Measurements from ENCODE around the gene CLMP.
"Not testable (repeated sequence)": the region's sequence is repeated elsewhere in the genome, so short reads cannot be mapped to it uniquely, and the experiment has no call there.

Gene CLMP

DNA sequence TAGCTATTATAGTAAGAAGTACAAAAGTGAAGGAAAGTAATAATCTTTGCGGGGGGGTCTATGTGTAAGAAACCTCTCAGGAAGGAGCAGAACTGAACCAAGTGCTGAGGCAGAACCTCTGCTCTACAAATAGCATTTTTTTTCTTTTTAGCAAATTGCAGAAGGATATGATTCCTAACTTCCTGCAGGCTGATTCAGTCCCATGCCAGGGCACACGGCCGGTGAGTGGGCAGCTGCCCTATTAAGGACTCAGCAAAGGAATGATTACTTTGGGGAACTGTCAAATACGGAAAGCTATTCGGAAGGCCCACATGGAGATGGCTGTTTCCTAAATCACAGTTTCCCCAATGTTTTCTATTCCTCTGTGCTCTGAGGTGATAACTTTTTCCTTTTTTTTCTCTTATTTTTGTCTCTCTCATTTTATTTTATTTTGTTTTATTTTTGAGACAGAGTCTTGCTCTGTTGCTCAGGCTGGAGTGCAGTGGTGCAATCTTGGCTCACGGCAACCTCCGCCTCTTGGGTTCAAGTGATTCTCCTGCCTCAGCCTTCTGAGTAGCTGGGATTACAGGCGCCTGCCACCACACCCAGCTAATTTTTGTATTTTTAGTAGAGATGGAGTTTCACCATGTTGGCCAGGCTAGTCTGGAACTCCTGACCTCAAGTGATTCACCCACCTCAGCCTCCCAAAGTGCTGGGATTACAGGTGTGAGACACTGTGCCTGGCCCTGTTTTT lies 62.8 kb downstream of the CLMP start:
- DNase-seq = not testable (repeated sequence)

DNA sequence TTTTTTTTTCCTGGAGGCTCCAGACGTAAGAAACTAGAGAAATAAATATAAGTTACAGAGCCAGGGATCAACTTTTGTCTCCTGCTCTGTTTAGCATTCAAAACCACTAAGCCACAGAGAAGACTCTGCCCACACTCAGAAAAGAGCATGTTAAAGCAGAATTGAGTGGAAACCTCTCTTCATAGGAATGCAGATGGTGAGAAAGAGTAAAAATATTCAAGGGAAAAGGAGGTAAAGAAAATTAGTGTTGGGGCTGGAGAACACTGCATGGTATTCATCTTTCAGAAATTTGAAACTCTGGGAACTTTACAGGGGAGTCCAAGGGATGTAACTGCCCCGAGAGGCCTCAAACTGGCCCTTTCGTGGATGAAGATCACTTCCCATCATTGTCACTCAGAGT lies 65.1 kb downstream of the CLMP start:
- no peak for DNase-seq

DNA sequence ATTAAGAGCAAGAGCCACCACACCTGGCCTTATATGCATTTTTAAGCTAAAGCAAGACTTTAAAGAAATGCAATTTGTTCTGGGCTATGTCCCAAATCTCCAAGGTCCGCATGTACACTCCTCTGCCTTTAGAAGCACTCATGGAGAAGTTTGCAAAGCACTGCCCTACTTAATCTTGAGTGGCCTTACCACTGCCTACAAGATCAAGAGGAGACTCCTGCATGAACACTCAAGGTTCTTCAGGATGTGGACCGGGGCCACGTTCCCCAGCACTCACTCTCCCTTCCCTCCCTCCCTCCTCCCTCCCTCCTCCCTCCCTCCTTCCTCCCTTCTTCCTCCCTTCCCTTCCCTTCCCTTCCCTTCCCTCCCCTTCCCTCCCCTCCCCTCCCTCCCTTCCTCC lies 69.9 kb downstream of the CLMP start:
- DNase-seq = no peak

DNA sequence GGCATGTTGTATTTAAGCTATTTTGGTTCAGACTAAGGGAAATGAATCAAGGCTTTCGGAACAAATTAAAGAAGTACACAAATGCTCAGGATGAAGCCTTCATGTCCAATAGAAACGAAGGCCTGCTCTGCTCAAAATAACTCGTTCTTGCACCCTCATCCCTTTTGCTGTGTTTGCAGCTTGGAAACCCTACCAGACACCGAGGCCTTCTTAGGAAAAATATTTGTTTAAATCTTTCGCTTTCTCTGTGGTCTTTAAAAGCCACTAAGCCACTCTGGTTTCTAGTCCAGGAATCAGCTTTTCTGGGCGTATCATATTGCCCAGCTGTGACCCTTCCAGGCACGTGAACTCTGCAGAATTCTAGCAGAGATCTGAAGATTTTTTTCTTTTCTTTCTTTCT lies 72.2 kb downstream of the CLMP start:
- DNase-seq = no peak

DNA sequence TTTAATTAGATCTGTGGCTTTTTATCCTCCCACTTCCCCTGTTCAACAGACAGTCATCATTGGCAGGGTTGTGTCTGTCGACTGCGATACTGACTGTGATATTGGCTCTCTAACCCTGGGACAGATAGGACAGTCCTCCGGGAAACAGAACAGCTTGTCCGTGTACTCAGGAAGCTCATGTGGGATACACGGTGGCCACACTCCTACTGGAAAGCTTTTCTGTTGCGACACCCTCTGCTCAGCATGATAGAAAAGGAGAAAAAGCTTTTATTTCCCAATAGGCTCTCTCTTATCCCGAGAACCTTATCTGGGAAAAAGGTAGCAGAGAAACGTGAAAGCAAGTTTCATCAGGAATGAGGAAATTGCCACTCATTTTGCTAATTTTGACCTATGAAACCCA lies 72.7 kb downstream of the CLMP start:
- DNase-seq = no peak

DNA sequence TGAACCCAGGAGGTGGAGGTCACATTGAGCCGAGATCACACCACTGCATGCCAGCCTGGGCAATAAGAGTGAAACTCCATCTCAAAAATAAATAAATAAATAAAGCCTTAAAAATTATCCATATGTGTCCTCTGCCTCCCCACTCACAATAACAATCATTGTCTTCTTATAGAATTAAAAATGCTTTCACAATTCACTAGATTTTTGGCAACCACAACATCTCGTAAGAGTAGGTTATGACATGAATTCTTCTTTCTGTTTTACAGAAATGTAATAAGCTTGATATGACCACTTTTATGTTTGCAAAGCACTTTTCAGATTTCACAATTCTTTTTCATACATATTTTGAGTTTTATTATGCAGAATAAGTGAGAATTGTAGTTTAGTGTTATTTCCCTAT lies 78.6 kb downstream of the CLMP start:
- DNase-seq = no peak

DNA sequence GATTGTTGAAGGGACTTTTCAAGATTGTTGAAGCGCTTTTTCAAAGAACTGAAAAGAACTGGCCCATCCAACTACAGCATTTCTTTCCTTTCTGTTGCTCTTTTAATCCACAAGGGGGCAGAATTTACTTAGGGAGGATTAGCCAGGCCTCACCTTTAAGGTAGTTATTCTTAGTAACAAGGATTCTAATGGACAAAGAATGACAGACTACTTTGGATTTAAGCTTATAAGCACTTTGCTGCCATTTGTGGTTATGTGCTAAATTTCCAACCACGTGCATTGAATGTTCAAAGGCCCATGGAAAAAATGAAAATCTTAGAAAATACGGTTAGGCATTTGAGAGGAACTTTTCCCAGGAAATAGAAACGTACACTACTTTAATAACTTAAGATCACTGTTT lies 83.6 kb downstream of the CLMP start:
- peak; percentile 18 for DNase-seq

DNA sequence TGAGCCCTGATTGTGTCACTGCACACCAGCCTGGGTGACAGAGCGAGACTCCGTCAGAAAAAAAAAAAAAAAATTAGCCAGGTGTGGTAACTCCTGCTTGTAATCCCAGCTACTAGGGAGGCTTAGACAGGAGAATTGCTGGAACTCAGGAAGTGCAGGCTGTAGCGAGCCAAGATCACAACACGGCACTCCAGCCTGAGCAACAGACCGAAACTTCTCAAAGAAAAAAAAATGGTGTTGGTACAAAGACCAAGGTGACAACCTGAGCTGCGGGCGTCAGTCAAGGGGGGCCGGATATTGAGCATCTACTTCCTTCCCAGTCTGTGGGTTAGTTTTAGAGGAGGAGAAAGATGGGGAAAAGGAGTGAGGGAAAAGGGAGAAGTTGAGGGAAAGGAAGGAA lies 84.7 kb downstream of the CLMP start:
- DNase-seq = no peak

DNA sequence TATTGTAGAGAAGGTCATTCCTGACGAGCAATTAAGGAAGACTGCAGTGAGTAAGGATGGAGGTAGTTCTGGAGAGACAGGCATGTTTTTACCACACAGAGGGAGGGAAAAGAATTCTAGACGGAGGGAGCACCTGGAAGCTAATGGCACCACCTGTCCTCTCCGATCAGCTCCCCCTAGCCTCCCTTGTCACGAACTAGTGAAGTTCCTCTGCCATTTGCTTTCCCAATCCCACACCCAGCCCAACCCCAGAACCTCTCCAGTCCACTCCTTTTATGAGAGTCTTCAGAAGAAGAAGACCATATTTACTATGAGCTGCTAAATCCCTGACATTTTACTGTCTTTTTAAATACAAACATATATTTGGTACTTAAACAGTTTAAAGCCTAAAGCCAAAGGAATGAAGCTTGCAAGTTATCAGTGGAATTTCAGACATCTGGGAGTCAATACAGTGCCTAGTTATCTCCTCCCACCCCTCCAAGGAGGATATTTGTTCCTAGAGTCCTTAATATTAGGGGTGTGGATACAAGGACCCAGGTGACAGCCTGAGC lies 87.0 kb downstream of the CLMP start:
- no peak for DNase-seq

DNA sequence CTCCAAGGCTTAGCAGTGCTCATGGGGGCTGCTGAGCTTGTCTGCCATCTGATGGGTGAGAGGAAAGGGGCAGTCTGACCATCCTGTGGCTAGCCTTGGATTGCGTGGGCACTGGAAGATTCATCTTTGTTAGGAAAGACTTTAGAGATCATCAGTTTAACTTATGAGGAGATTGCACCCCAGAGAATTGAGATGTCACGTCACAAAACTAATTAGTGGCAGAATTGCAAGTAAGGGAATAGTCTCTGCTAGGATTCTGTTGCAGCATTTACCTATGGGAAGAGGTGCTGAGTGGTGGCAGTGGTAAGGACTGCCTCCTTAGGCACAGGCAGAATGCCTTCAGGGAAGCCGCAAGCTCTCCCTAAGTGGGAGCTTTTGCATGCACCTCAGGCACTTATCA lies 90.4 kb downstream of the CLMP start:
- DNase-seq = no peak

DNA sequence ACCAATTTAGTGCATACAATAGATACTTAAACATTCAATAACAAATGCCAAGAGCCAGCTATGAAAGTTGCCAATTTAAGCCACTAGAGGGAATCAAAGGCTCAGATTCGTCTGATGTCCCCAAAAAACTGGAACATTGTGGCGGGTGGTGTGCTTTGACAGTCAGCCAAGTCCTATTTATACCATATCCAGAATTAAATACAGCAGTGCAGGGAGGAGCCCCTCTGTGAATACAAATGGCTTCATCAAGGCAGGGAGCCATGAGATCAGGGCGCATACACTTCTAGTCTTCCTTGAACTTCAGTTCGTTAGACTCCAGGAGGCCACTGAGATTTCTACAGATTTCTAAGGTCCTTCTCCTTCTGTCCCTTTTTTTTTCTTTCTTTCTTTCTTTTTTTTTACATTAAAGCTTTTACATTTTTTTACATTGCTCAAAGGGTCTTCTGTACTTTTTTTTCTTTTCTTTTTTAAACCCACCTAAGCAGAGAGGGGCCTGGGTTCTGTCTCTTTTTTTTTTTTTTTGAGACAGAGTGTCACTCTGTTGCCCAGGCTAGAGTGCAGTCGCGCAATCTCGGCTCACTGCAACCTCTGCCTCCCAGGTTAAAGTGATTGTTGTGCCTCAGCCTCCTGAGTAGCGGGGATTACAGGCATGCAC lies 91.6 kb downstream of the CLMP start:
- DNase-seq = peak; percentile 55

DNA sequence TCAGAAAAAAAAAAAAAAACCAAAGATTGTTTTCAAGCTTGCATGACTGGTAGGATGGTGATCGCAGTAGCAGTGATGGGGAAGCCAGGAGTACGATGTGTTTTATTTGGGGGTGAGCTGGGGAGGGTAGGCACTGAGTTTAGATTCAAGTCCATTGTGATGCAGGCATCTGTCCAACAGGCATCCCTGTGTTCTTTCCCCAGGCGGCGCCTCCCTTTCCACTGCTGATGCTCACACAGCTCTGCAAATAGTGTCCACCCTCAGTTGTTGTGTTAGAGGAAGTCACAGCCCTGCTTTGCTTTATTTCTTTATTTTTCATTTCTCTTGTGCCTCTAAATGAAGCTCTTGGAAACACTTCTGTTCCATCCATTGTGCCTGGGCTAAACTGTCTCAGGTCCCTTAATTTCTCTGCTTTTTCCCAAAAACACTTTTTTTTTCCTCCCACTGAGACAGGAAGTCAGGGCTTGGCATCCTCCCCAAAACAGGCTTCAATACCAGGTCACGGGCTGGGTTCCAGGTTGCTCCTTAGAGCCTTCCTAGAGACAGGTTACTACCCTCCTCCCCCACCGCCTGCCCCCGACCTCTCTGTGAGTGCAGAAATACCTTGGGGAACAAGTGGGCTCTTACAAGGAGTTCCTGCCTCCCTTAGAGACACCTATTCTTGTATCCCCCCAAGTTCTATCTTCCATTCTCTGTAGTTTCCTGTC lies 94.5 kb downstream of the CLMP start:
- no peak for DNase-seq

DNA sequence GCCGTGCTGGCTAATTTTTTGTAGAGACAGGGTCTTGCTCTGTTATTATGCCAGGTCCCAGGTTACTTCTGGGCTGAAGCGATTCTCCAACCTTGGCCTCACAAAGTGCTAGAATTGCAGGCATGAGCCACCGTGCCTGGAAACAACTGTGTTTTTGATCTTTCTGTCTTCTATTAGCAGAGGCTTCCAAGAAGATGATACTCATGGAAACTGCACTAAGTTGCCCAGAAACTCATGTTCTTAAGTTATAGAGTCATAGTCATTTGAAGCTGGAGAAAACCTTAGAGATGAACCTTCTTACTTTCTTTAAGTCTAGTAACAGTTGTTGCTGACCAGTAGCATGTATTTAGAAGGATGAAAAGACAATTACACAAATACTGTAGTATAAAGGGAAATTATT lies 96.1 kb downstream of the CLMP start:
- no peak for DNase-seq

DNA sequence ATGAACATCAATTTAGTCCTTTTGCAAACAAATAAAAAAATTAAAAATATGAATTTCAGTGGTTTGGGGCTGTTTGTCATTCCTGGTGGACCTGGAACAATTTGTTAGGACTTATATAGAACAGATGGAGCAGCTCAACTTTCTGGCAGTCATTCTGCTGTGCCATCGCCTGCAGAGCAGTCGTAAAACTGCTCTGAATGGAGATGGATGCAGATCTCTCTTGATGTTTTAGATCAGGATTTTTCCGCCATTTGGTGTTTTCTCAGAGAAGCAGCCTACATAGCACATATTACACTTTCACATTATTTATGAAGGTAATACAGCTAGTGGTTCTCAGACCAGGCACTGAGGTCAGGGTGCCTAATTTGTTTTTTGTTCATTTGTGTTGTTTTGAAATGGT lies 101.3 kb downstream of the CLMP start:
- no peak for DNase-seq

DNA sequence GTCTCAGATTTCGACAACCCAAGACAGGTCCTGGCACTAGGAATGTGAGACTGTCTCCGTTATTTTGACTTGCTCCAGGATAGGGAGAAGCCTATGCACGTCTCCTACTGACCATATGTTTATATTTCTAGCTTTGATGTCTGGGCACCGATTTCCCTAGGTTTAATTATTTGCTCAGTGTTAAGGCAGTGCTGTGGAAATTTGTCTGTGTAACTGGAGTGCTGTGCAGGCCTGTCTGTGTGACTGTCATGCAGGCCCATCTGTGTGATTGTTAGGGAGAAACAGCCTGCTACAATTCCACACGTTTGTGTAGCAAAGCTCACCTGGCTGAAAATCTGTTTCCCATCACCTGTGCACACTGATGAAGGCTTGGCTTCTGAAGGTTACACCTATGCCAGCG lies 103.5 kb downstream of the CLMP start:
- DNase-seq = no peak

DNA sequence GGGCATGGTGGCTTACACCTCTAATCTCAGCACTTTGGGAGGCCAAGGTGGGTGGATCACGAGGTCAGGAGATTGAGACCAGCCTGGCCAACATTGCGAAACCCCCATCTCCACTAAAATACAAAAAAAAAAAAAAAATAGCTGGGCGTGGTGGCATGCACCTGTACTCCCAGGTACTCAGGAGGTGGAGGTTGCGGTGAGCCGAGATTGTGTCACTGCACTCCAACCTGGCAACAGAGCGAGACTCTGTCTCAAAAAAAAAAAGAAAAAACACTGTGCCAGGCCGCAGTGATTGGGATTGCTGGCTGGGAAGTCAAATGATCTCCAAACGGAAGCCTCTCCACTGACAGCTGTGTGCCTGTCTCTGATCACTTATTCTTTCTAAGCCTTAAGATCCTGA lies 104.9 kb downstream of the CLMP start:
- not testable (repeated sequence) for DNase-seq

DNA sequence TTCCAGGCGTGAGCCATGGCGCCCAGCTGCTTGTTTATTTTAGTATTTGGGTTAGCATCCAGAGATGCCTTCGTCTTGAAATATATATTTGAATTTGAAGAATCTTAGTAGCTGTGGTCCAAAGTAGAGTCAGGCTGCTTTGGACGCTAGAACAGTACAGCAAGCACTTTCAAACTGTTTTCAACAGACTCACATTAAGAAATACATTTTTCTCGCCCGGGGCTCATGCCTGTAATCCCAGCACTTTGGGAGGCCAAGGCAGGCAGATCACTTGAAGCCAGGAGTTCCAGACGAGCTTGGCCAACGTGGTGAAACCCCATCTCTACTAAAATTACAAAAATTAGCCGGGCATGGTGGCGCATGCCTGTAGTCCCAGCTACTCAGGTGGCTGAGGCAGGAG lies 106.2 kb downstream of the CLMP start:
- not testable (repeated sequence) for DNase-seq

DNA sequence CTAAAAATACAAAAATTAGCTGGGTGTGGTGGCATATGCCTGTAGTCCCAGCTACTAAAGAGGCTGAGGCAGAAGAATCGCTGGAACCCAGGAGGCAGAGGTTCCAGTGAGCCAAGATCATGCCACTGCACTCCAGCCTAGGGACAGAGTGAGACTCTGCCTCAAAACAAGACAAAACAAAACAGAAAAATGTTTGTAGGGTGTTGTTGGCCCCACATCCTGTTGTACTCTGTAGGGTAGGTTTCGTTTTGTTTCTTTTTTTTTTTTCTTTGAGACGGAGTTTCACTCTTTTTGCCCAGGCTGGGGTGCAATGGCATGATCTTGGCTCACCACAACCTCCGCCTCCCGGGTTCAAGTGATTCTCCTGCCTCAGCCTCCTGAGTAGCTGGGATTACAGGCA lies 107.4 kb downstream of the CLMP start:
- not testable (repeated sequence) for DNase-seq

DNA sequence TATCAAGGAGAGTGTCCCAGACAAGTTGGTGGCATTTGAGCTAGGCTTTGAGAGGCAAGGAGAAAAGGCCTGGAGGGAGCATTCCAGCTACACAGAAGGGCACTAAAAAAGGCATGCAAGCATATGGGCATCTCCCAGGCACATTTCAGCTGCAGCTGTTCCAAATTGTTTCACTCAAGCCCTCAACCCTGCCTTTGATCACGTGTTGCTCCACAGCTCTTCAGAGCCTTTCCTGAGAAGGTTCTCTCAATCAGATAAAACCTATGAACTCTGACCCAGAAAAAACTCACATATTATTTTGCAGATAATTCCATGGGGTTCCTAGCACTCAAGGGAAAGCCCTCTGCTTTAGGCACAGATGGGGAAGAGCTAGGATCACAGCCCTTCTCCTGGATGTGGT lies 108.7 kb downstream of the CLMP start:
- peak; percentile 68 for DNase-seq

DNA sequence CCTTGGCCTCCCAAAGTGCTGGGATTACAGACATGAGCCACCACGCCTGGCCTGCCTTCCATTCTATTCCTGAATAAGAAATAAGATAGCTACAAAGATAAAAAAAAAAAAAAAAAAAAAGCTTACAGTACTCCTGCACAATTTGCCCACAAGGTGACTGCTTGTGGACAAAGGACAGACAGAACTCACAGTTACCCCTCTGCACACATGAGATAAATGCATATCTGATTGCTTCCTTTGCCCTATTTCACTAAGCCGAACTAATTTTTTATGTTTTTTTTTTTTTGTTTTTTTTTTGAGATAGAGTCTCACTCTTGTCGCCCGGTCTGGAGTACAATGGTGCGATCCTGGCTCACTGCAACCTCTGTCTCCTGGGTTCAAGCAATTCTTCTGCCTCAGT lies 109.6 kb downstream of the CLMP start:
- no peak for DNase-seq

DNA sequence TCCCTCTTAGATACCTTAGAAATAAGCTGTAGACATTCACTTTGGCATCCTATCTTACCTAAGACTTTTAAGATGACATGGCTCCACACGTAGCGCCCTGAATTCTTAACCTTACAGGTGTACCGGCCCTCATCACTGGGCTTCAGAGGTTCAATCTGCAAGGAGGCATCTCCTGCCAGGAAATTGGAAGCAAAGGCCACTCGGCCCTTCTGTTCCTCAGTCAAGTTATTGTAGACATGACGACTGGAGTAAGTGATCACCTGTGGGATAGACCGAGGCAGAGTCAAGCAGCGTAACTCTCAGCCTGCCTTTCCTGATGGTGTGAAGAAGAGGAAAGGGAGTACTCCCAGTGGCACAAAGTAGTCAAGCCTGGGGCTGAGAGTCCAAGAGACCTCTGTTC lies 110.6 kb downstream of the CLMP start:
- DNase-seq = no peak

DNA sequence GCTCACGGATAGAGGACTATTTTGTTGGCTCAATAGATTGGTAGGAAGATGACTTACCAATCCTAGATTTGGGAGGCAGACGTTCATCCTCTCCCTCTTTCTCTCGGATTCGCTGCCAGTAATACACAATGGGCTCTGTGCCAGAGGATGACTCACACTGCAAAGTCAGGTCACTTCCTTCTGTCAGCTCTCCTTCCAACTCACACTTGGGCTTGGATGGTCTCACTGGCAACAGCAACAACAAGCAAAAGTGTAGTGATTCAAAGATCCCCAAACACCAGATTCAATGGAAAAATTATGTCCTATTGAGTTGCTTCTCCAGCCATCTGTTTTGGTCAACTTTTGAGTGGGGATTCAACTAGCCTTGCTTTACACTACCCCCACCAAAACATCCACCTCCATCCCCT lies 111.4 kb downstream of the CLMP start:
- DNase-seq = no peak

DNA sequence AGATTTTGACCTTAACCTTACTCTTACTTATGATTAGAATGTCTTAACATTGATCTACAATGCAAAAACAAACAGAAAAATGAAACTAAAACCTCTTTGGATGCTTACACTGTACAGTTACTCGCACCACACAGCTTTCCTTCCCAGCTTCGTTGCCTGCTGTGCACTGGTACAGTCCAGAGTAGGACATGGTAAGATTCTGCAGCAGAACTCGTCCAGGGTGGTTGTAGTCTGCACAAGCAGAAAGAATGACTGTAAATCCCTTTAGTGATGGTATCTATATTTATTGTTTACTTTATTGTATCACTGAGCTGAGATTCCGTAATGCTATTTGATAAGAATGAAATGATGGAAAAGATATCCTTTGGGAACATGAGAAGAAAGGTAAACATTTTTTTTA lies 112.1 kb downstream of the CLMP start:
- no peak for DNase-seq

DNA sequence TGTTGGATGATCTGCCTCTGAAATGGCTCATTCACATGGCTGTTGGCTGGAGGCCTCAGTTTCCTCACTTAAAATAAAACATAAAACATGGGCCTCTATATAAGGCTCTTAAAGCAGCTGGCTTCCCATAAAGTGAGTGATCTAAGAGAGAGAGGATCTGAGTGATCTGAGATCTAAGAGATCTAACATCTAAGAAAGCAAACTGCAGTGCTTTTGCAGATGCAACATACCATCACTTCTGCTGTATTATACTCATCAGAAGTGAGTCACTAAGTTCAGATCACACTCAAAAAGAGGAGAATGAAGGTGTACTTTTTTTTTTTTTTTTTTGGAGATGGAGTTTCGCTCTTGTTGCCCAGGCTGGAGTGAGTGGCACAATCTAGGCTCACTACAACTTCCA lies 115.0 kb downstream of the CLMP start:
- DNase-seq = no peak
